ENCODE measurements around the gene KIF16B. TPM values are rescaled to one million over a fixed set of nuclear protein-coding genes. Genes with fewer than 3 reads are reported as not detected.

The KIF16B gene
- total and polyA plus RNA-seq, 4 donors: 5.9 to 20.3 (median 9.6) TPM

GRCh38 chr20:16608277-16608650 lies 35.0 kb upstream of the KIF16B start:
- no peak for ATAC-seq (ENCODE audit: insufficient read depth, low FRiP score)
- DNase-seq: peak; percentile 18 to 80 (median 60)
- H3K4me3 ChIP-seq: no peak overlapping the region

GRCh38 chr20:16607364-16608276 lies 34.4 kb upstream of the KIF16B start:
- 57 to 73% methylated on average over 12 of the region's 12 CpGs for WGBS, 2 donors

More at GRCh38 chr20:16608277-16608650, 35.0 kb upstream of the KIF16B start:
- Histone ChIP-seq H3K4me1 (ENCODE audit: control insufficient read depth in 5 of 5, insufficient read depth in 5 of 5, low read length in 5 of 5) (peaks cover 4 to 35% (median 6%) of the 10 kb centered on the region in 5 donors), H3K27me3 (ENCODE audit: control insufficient read depth in 3 of 3, insufficient read depth in 3 of 3, low read length in 2 of 3) (no peaks in the 10 kb centered on the region), H3K9ac (ENCODE audit: insufficient read depth in 1 of 2, low read length in 2 of 2) (no peak overlapping the region), H3K36me3 (ENCODE audit: control insufficient read depth in 4 of 4, insufficient read depth in 4 of 4, low read length in 4 of 4) (no peaks in the 10 kb centered on the region), H3K9me3 (ENCODE audit: control insufficient read depth in 4 of 4, insufficient read depth in 3 of 4, low read length in 3 of 4) (peaks cover 0 to 3% (median 0%) of the 10 kb centered on the region in 4 donors), H3K27ac (ENCODE audit: low read depth in 1 of 2, low read length in 1 of 2) (no peak overlapping the region)
- WGBS, 2 donors: 55 to 60% methylated on average over 2 of the region's 2 CpGs
- no peak for TF ChIP-seq CTCF (IDR thresholded peaks at IDR 0.05; ENCODE audit: control extremely low read depth, extremely low read depth)

GRCh38 chr20:16606468-16607070 lies 33.3 kb upstream of the KIF16B start:
- DNase-seq: no peak
- Histone ChIP-seq H3K27ac (ENCODE audit: low read depth in 1 of 2, low read length in 1 of 2) (no peak overlapping the region), H3K36me3 (ENCODE audit: control insufficient read depth in 4 of 4, insufficient read depth in 4 of 4, low read length in 4 of 4) (no peaks in the 10 kb centered on the region), H3K9ac (ENCODE audit: insufficient read depth in 1 of 2, low read length in 2 of 2) (no peak overlapping the region), H3K4me3 (no peak overlapping the region), H3K9me3 (ENCODE audit: control insufficient read depth in 4 of 4, insufficient read depth in 3 of 4, low read length in 3 of 4) (peaks cover 0 to 3% (median 0%) of the 10 kb centered on the region in 4 donors), H3K4me1 (ENCODE audit: control insufficient read depth in 5 of 5, insufficient read depth in 5 of 5, low read length in 5 of 5) (peaks cover 4 to 27% (median 6%) of the 10 kb centered on the region in 5 donors), H3K27me3 (ENCODE audit: control insufficient read depth in 3 of 3, insufficient read depth in 3 of 3, low read length in 2 of 3) (no peaks in the 10 kb centered on the region)
- ATAC-seq (ENCODE audit: insufficient read depth, low FRiP score): no peak
- no peak for TF ChIP-seq CTCF (IDR thresholded peaks at IDR 0.05; ENCODE audit: control extremely low read depth, extremely low read depth)
- WGBS, 2 donors: 93% methylated on average over 3 of the region's 3 CpGs

More at GRCh38 chr20:16607364-16608276, 34.4 kb upstream of the KIF16B start:
- H3K4me1 ChIP-seq (ENCODE audit: control insufficient read depth in 5 of 5, insufficient read depth in 5 of 5, low read length in 5 of 5): peaks cover 4 to 29% (median 6%) of the 10 kb centered on the region in 5 donors
- ATAC-seq (ENCODE audit: insufficient read depth, low FRiP score): no peak
- no peak overlapping the region for H3K9ac ChIP-seq (ENCODE audit: insufficient read depth in 1 of 2, low read length in 2 of 2)
- H3K9me3 ChIP-seq (ENCODE audit: control insufficient read depth in 4 of 4, insufficient read depth in 3 of 4, low read length in 3 of 4): peaks cover 0 to 3% (median 0%) of the 10 kb centered on the region in 4 donors
- no peak for TF ChIP-seq CTCF (IDR thresholded peaks at IDR 0.05; ENCODE audit: control extremely low read depth, extremely low read depth)
- no peak for DNase-seq
- no peaks in the 10 kb centered on the region for H3K36me3 ChIP-seq (ENCODE audit: control insufficient read depth in 4 of 4, insufficient read depth in 4 of 4, low read length in 4 of 4)
- no peak overlapping the region for H3K4me3 ChIP-seq
- no peaks in the 10 kb centered on the region for H3K27me3 ChIP-seq (ENCODE audit: control insufficient read depth in 3 of 3, insufficient read depth in 3 of 3, low read length in 2 of 3)
- H3K27ac ChIP-seq (ENCODE audit: low read depth in 1 of 2, low read length in 1 of 2): no peak overlapping the region
